ENCODE measurements around the gene ZNF774.

GRCh38 chr15:90340345-90340744 lies 11.7 kb upstream of the ZNF774 start:
- TF ChIP-seq CTCF (IDR thresholded peaks at IDR 0.05) (no peak), POLR2A (IDR thresholded peaks at IDR 0.05) (no peak)

All from heart left ventricle (tissue), 13 donors.